HG03064 (cell line): ENCODE measurements around the gene TPSG1.

ENCODE experiments used
- ATAC-seq: cut with Tn5 transposase; IDR thresholded peaks from one replicate; pipeline ENCODE4 v1.9.1; 2021; ENCODE audit warnings: low read depth; ENCODE audit not compliant: unreplicated experiment

Gene TPSG1

DNA sequence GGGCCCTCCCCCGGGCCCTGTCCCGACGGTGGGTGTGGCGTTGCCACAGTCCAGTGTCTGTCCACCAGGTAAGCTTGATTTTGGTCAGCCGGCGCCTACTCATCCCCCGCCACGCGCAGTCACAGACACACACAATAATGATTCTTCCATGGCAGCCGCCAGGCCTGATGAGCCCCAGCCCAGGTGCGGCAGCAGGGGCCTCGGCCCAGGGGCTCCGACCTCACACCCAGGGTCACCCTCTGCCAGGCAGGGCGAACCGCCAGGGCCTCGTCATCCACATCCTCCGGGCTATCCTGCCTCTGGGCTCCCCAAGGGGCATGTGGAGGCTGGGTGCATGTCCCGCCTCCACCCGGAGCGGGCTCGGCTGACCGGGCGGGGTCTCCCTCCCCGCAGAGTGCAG is 7.5 kb downstream of the TPSG1 start:
- no peak for ATAC-seq

DNA sequence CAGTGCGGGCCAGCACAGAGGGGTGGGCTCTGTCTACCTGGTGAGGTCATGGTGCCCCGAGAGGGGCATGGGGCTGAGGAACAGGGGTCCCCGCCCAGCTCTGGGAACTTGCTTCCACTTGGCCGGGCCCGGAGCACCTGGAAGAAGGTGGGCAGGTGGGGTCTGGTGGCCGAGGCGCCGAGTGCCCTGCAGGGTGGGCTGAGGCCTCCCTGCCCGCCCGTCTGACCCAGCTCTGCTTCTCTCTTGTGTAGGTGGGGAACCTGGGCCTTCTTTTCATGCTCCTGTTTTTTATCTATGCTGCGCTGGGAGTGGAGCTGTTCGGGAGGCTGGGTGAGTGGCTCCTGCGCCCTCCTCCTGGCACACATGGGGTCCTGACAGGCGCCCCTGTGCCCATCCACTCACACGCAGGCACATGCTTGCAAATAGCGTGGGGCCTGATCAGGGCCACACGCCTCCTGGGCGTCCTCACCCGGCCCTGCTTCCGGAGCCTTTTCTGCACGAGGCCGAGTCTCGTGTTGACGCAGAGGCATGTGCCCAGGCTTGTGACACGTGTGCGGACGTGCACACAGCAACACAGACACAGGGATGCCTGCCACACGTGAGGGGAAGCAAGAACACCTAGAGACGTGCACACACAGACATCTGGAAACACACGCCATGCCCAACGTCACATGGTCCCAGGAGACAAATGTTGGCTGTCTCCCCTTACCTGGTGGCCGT is 8.2 kb downstream of the TPSG1 start:
- no peak for ATAC-seq

DNA sequence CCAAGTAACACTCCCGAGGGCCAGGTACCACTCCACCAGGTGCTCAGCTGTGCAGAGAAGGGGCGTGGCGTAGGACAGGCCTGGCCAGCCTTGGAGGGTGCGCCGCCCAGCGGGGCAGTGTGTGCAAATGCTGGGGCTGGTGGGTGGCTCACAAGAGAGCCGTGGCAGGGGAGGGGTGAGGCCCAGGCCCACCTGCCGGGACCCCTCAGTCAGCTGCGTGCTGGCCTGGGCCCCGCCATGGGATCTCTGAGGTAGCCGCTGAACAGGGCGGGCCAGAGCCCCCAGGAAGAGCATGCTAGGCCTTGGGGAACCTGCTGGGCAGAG is 8.8 kb downstream of the TPSG1 start:
- ATAC-seq, result no peak

DNA sequence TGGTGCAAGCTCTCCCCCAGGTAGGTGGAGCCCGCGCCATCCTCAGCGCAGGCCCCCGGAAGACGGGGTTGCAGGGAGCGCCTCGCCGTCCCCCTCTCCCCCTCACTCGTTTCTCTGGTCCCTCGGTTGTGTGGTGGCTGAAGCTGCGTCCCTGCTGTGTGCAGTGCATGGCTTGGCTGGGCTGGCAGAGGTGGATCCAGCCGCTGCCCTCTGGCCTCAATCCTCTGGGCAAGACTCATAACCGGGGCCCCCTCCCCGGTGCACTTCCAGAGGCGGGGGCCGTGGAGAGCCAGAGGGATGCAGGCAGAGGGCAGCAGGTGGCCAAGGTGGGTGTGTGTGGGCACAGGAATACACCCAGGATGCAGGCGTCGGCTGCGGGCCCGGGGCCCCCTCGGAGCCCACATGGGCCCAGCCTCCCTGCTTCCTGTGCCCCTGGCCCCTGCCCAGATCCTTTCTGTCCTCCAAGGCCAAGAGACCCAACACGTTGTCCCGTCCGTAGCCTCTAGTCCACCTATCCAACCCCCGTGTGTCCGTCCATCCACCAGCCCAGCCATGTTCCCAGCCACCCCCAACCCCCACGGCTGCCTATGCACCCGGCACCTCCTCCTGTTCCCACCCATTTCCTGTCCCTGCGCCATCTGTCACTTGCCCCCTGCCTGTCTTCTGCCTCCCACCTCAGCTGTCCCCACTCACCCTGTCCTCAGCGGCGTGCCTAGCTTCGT is 9.3 kb downstream of the TPSG1 start:
- no peak for ATAC-seq

DNA sequence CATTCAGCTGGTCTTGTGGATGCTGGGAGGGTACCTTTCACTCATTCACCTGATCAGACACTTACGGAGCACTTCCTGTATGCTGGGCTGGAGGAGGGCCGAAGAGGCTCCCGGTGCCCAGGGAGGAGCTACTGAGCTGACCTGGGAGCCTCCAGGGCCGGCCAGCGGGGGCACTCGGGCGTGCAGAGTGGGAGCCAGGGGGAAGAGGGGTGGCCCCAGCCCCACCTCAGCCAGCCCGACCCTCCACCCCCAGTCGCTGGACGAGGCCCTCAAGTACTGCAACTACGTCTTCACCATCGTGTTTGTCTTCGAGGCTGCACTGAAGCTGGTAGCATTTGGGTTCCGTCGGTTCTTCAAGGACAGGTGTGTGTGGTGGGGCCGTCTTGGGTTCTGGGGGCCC is 10.3 kb downstream of the TPSG1 start:
- no peak for ATAC-seq

DNA sequence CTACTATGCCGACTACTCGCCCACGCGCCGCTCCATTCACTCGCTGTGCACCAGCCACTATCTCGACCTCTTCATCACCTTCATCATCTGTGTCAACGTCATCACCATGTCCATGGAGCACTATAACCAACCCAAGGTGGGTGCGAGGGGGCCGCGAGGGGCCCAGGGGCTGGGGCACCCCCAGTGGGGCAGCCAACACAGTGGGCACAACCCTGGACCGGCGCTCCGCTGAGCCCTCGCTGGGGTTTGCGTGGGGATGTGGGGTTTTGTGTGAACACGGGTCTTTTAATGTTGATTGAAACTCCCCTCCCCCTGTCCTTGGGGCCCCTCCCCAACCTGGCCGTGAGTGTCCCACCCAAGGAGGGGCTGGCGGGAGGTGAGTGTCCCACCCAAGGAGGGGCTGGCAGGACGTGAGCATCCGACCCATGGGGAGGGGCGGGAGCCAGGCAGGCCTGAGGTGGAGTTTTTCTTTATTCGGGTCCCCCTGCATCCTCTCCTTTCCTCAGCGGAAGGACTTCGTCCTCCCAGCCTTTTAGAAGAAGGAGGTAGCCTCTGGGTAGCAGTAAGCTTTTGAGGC is 11.2 kb downstream of the TPSG1 start:
- no peak for ATAC-seq

DNA sequence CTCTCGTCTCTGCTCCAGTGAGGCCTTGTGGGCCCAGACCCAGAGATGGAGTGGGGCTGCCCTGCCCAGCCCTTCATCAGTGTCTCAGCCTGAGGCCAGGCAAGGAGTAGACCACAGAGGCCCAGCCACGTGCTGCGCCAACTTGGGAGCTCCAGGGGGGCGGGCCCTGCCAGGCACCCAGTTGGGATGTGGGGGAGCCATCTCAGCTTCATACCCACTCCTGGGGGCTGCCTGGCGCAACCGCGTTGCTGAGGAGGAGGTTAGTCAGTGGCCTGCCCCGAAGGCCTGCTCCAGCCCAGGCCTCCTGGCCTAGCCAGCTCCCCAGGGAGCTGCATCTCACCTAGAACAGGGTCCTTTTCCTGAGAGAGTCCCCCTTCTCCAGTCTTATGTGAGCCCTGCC is 11.8 kb downstream of the TPSG1 start:
- ATAC-seq, result no peak

DNA sequence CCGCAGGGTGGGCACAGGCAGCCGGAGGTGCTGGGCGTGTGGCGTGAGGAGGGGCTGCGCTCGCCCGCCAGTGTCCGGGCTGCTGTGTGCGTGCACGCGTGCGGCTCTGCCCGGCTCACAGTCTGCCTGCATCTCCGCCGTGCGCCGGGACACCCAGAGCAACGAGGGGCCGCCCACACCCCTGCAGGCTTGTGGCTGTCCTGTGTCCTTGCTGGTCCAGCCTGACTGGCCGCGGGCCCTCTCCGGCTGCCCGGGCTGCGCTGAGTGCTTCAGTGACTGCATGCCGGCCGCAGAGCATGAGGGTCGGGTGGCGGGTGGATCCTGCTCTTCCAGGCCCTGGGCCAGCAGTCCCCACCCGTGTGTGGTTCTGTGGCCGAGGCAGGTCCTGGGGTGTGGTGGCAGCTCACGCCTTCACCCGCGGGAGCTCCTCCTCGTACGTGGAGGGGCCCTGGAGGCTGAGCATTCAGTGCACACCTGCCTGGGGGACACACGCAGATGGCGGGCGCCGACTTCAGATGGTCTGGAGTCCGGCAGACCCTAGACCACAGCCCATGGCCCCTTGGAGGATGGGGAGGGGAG is 12.4 kb downstream of the TPSG1 start:
- no peak for ATAC-seq

DNA sequence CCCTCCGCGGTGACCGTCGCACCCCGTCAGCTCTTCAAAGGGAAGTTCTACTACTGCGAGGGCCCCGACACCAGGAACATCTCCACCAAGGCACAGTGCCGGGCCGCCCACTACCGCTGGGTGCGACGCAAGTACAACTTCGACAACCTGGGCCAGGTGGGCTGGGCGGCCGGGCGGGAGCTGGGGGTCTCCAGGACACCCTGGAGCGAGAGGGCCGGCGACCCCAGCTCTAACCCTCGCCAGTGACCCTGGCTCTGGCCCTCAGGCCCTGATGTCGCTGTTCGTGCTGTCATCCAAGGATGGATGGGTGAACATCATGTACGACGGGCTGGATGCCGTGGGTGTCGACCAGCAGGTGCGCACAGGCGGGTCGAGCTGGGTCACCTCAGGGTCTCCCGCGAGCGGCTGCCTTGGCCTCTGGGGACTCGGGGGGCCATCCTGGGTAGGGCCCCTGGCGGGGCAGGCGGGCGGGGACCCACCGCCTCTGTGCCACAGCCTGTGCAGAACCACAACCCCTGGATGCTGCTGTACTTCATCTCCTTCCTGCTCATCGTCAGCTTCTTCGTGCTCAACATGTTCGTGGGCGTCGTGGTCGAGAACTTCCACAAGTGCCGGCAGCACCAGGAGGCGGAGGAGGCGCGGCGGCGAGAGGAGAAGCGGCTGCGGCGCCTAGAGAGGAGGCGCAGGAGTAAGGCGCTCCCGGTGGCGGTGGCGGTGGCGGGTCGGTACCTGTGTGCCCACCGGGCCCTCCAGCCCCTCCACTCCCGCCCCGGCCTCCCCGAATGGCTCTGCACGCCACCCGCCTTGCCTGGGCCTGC is 13.4 kb downstream of the TPSG1 start:
- no peak for ATAC-seq

DNA sequence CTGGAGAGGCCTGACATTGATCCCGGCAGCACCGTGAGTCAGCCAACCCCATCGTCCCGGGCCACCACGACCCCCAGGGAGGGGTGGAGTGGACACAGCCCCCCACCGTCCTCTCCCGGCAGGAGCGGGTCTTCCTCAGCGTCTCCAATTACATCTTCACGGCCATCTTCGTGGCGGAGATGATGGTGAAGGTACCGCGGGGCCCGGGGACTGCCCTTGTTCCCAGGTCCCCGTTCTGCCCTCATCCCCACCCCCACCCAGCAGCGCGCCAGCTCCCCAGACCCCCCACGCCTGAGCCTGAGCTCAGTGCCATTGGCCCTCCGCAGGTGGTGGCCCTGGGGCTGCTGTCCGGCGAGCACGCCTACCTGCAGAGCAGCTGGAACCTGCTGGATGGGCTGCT is 14.6 kb downstream of the TPSG1 start:
- no peak for ATAC-seq

DNA sequence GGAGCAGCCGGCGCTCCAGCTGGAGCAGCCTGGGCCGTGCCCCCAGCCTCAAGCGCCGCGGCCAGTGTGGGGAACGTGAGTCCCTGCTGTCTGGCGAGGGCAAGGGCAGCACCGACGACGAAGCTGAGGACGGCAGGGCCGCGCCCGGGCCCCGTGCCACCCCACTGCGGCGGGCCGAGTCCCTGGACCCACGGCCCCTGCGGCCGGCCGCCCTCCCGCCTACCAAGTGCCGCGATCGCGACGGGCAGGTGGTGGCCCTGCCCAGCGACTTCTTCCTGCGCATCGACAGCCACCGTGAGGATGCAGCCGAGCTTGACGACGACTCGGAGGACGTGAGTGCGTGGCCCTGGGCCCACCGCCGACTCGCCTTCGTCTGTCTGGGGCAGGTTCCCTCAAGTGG is 16.0 kb downstream of the TPSG1 start:
- ATAC-seq, result no peak

DNA sequence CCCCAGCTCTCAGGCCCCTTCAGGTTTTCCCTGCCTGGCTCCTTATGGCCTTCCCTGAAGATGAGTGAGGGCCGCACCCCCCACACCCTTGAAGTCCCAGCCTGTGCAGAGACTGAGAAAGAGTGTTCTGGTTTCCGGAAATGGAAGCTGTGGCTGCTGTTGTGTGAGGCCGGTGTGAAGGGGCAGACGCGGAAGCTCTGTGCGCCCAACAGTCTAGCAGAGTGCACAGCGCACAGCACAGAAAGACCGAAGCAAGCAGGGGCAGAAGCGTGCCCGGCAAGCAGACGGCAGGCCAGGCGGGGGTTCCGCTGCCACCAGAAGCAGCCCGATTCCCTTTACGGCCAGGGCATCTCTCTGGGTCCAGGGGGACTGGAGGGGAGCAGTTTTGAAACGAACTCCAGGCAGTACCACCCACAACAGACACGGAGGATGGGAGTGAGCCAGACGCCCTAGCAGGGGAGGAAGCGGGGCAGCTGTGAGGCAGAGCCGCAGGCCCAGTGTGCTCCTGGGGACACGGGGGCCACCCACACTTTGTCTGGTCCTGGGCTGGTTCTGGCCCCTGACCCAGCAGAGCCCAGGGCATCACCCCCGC is 16.7 kb downstream of the TPSG1 start:
- ATAC-seq, result no peak

DNA sequence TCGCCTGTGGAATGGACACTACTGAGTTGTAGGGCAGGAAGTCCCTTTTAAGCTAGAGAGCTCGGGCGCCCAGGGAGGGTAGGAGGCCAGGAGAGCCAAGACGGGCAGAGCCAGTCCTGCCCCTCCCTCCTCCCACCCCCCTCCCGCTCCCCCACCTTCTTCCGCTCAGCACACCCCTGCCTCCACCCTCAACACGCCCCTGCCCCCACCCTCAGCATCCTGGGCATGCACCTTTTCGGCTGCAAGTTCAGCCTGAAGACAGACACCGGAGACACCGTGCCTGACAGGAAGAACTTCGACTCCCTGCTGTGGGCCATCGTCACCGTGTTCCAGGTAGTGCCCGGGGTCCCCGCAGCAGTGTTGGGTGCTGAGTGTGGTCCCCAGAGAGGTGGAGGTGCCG is 18.3 kb downstream of the TPSG1 start:
- no peak for ATAC-seq

DNA sequence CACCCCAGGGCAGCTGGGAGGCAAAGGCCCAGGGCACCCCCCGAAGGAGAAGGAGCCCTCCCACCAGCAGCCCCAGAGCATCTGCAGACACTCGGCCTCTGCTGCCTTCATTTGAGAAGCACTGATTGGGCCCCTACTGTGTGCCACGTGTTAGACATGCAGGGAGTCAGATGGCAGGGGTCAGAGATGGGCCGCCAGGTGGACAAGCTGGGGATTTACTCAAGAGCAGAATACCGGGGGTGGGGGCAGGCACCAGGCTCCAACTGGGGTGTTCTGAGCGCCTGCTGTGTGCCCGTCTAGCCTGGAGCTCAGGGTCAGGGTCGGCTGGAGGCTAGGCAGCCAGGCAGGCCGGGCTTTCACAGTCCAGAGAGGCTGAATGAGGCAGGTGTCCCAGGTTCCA is 18.7 kb downstream of the TPSG1 start:
- no peak for ATAC-seq

DNA sequence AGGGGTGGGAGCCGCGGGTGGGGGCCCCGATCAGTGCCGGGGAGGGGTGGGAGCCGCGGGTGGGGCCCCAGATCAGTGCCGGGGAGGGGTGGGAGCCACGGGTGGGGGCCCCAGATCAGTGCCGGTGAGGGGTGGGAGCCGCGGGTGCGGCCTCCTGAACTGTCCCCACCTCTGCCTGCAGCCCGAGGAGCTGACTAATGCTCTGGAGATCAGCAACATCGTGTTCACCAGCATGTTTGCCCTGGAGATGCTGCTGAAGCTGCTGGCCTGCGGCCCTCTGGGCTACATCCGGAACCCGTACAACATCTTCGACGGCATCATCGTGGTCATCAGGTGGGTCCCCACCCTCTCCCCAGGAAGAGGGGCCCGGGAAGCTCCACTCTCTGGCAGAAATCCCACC is 20.1 kb downstream of the TPSG1 start:
- no peak for ATAC-seq

DNA sequence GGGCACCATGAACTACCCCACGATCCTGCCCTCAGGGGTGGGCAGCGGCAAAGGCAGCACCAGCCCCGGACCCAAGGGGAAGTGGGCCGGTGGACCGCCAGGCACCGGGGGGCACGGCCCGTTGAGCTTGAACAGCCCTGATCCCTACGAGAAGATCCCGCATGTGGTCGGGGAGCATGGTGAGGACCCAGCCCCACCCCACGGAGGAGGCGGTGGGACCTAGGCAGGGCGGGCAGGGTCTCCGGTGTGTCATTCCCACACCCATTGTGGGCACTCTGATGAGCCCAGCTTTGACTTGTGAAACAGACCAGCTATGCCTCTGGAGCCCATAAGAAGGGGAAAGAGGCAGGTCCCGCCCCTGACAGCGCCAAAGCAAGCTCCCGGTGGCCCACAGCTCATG is 22.8 kb downstream of the TPSG1 start:
- no peak for ATAC-seq

DNA sequence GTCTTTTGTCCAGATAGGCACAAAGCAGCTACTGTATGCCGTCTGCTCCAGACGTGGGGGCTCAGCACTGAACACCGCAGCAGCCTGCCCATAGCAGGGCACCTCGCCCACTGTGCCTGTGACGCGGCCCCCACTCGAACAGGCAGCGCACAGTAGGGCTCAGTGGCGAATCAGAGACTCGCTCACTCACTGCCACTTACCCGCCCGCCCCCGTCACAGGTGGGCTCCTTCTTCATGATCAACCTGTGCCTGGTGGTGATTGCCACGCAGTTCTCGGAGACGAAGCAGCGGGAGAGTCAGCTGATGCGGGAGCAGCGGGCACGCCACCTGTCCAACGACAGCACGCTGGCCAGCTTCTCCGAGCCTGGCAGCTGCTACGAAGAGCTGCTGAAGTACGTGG is 23.6 kb downstream of the TPSG1 start:
- no peak for ATAC-seq

DNA sequence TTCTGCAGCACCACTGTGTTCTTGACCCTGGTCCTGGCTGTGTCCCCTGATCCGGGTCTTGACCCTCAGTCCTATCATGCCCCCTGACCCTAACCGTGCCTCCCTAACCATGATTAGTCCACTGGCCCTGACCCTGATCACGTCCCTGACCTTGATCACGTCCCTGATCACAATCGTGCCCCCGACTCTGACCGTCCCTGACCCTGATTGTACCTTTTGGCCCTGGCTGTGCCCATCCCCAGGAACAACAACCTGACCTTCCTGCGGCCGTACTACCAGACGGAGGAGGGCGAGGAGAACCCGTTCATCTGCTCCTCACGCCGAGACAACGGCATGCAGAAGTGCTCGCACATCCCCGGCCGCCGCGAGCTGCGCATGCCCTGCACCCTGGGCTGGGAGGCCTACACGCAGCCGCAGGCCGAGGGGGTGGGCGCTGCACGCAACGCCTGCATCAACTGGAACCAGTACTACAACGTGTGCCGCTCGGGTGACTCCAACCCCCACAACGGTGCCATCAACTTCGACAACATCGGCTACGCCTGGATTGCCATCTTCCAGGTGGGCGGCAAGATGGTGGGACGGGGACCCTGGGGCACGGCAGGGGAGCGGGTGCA is 24.9 kb downstream of the TPSG1 start:
- no peak for ATAC-seq

DNA sequence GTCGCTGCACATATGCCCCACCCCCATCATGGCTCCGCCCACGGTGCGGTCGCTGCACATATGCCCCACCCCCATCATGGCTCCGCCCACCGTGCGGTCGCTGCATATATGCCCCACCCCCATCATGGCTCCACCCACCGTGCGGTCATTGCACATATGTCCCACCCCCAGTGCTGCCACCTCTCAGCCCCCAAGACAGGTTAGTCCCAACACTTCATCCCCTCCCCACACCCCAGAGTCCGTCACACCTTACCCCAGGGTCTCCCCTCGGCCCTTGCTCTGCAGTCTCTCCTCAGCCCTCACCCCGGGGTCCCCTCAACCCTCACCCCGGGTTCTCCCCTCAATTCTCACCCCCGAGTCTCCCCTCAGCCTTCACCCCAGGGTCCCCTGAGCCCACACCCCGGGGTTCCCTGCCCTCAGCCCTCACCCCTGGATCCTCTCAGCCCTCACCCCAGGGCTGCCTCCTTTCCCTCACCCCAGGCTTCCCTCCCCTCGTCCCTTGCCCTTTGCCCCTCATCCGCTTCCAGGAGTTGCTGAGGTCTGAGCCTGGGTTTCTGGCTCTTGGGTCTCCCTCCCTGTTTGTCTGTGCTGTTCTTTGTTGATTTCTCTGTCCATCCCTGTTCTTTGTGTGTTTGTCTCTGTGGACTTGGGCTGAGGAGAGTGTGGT is 25.6 kb downstream of the TPSG1 start:
- ATAC-seq, result no peak
